Activated T-cell treated with anti-CD3 and anti-CD28 coated beads, Interleukin-2, amount 50 U/mL, for 24 hours (primary cell): ENCODE data around the gene FNDC1.
"Not testable (repeated sequence)": the region's sequence is repeated elsewhere in the genome, so short reads cannot be mapped to it uniquely, and the experiment has no call there.

ENCODE experiments used
- DNase-seq: peaks from one replicate; pipeline ENCODE4 v3.0.0-alpha.2; 2020
- H3K27ac Mint-ChIP-seq: 2 replicates; pipeline ENCODE4 v1.8.0; 2020; ENCODE audit warnings: mild to moderate bottlenecking, mixed read lengths
- H3K27me3 Mint-ChIP-seq: 2 replicates; pipeline ENCODE4 v1.8.0; 2020; ENCODE audit warnings: mixed read lengths
- H3K36me3 Mint-ChIP-seq: 2 replicates; pipeline ENCODE4 v1.8.0; 2020; ENCODE audit warnings: low read depth, mixed read lengths
- H3K4me1 Mint-ChIP-seq: 2 replicates; pipeline ENCODE4 v1.8.0; 2020; ENCODE audit warnings: low read depth, mixed read lengths
- H3K4me3 Mint-ChIP-seq: 2 replicates; pipeline ENCODE4 v1.8.0; 2020; ENCODE audit warnings: mild to moderate bottlenecking, moderate library complexity, mixed read lengths
- H3K9me3 Mint-ChIP-seq: 2 replicates; pipeline ENCODE4 v1.8.0; 2020; ENCODE audit warnings: mixed read lengths

FNDC1 gene

DNA sequence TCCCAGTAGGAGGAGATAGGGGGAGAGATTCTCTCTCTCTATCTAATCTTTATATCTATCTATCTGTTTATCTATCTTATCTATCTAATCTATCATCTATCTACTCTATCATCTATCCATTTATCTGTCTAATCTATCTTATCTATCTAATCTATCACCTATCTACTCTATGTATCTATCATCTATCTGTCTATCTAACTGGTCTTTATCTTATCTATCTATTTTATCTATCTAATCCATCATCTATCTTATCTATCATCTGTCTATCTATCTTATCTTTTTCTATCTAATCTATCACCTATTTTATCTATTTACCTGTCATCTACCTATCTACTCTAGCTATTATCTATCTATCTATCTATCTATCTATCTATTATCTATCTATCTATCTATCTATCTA, 109.4 kb downstream of the FNDC1 start:
- peaks cover 21% of the 10 kb centered on the region for H3K27me3 Mint-ChIP-seq
- H3K4me3 Mint-ChIP-seq = no peak overlapping the region
- no peaks in the 10 kb centered on the region for H3K4me1 Mint-ChIP-seq
- no peaks in the 10 kb centered on the region for H3K9me3 Mint-ChIP-seq
- H3K27ac Mint-ChIP-seq = no peak overlapping the region
- no peak for DNase-seq
- no peaks in the 10 kb centered on the region for H3K36me3 Mint-ChIP-seq

DNA sequence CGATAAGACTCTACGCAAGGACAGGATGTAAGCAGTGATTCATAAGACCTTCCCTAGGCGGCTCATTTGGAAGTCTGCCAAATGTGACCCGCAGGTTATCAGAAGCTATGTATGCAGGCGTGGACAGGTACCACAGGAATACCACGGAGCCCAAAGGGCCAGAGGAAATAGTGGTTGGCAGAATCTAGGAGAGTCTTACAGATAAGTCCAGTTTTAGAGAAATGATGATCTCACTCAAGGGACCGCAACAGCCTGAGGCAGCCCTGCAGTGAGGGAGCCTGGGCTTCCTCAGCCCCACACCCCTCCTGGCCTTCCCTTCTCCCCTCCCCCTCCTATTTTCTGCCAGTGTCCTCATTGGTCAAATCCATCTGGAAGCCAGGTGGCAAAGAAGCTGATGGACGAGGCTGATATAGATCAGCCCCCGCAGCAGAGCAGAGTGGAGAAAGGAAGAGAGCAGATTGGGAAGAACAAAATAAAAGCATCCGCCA, 110.6 kb downstream of the FNDC1 start:
- DNase-seq = no peak
- no peaks in the 10 kb centered on the region for H3K9me3 Mint-ChIP-seq
- H3K27ac Mint-ChIP-seq = no peak overlapping the region
- H3K36me3 Mint-ChIP-seq = no peaks in the 10 kb centered on the region
- peaks cover 17% of the 10 kb centered on the region for H3K27me3 Mint-ChIP-seq
- no peaks in the 10 kb centered on the region for H3K4me1 Mint-ChIP-seq
- H3K4me3 Mint-ChIP-seq = no peak overlapping the region

DNA sequence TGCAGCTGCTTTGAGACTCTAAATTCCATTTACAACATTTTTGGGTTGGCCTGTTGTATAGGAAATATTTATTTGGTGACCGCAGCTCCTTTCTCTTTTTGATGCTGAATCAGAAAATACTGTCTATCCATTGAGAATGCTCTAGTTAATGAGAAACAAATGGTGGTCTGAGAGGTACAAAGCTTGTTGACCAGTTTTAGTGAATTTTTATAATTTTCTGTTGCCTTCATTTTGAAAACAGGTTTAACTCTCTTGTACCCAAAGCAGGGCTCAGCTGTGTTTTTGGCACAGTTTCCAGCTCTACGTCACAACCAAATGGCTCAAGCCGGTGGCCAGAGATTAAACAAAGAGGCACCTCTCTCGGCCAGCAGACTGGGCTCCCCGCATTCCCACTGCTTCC, 113.2 kb downstream of the FNDC1 start:
- Mint-ChIP-seq H3K27me3 (peaks cover 8% of the 10 kb centered on the region), H3K4me3 (no peak overlapping the region), H3K9me3 (peaks cover 2% of the 10 kb centered on the region), H3K36me3 (no peaks in the 10 kb centered on the region), H3K27ac (no peak overlapping the region), H3K4me1 (no peaks in the 10 kb centered on the region)
- no peak for DNase-seq

DNA sequence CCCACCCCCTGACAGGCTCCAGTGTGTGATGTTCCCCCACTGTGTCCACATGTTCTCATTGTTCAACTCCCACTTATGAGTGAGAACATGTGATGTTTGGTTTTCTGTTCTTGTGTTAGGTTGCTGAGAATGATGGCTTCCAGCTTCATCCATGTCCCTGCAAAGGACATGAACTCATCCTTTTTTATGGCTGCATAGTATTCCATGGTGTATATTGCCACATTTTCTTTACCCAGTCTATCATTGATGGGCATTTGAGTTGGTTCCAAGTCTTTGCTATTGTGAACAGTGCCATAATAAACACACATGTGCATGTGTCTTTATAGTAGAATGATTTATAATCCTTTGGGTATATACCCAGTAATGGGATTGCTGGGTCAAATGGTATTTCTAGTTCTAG, 115.5 kb downstream of the FNDC1 start:
- peaks cover 25% of the 10 kb centered on the region for H3K27me3 Mint-ChIP-seq
- not testable (repeated sequence) for DNase-seq, H3K36me3 Mint-ChIP-seq, H3K9me3 Mint-ChIP-seq, H3K4me3 Mint-ChIP-seq, H3K4me1 Mint-ChIP-seq, H3K27ac Mint-ChIP-seq

DNA sequence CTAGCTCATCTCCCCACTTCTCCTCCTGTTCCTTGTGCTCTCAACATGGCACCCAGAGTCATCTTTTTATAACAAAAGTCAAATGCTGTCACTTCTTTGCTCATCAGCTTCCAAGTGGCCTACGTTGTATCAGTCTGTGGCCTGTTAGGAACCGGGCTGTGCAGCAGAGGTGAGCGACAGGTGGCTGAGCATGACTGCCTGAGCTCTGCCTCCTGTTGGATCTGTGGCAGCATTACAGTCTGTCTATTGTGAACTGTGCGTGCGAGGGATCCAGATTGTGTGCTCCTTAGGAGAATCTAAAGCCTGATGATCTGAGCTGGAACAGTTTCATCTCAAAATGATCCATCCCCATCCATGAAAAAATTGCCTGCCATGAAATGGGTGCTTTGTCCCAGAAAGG, 129.6 kb downstream of the FNDC1 start:
- Mint-ChIP-seq H3K4me3 (no peak overlapping the region), H3K4me1 (no peaks in the 10 kb centered on the region), H3K27me3 (peaks cover 45% of the 10 kb centered on the region), H3K27ac (no peak overlapping the region), H3K9me3 (no peaks in the 10 kb centered on the region), H3K36me3 (no peaks in the 10 kb centered on the region)
- DNase-seq = no peak

DNA sequence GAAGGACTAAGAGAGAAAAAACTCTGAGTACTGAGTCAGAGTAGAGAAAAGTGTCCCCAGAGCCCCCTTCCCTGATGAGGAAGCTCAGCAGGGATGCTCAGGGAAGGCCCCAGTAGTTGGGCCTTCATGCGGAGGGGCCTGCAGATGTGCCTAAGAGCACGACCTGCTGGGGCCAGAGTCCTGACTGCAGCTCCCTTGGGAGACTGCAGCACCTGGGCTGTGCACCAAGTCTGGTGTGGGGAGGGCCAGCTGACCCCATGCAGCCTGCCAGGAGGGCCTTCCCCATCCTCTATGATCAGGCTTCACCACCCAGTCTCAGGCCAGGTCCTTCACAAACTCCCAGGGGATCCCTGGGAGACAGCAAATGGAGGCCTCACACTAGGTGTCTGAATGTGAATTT, 130.4 kb downstream of the FNDC1 start:
- Mint-ChIP-seq H3K4me3 (no peak overlapping the region), H3K27ac (no peak overlapping the region), H3K9me3 (no peaks in the 10 kb centered on the region), H3K36me3 (no peaks in the 10 kb centered on the region), H3K4me1 (no peaks in the 10 kb centered on the region), H3K27me3 (peaks cover 51% of the 10 kb centered on the region)
- DNase-seq = no peak

DNA sequence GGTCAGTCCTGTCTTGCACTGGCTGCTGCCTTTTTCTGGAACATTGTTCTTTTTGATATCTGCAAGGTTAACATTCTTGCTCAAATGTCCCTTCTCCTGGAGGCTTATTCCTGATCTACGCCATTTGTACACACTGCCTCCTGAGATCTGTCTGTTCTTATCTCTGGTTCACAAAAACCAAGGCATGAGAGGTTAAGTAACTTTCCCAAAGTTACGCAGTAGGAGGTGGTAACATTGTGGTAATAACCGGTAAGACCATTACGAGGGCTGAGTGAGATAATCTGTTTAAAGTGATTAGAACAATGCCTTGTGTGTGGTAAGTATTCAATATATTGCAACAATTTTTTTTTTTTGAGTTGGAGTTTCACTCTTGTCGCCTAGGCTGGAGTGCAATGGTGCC, 132.1 kb downstream of the FNDC1 start:
- Mint-ChIP-seq H3K4me3 (no peak overlapping the region), H3K27me3 (peaks cover 38% of the 10 kb centered on the region), H3K36me3 (no peaks in the 10 kb centered on the region), H3K9me3 (no peaks in the 10 kb centered on the region), H3K4me1 (no peaks in the 10 kb centered on the region), H3K27ac (no peak overlapping the region)
- DNase-seq = no peak

DNA sequence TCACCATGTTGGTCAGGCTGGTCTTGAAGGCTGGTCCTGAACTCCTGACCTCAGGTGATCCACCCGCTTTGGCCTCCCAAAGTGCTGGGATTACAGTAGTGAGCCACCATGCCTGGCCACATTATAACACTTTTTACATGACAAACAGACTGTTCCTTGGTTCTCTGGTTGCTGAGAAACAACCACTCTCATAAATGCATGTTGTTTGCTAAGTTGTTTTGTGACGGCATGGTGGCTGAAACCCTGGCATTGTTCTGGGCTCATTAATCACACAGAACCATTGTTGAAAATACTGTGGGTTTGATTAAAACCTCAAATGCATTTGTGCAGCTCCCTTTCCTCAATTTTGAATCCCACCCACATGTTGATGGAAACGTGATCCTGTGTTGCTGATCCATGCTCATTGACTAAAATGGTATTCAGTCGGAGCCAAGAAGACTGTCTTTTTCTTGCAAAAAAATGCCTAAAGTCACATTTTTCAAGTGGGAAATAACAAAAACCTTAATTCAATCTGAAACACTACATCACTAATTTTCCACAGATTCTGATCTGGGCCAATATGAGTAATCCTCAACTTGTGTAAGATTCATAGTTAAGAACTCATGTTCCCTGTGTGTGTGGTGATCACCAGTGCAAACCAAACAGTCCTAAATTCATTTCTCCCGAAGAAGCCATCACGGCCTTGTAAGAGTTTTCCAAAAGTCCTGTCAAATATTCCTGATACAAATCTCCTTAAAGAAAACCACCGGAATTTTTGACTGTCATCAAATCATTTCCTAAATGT, 132.8 kb downstream of the FNDC1 start:
- no peaks in the 10 kb centered on the region for H3K9me3 Mint-ChIP-seq
- no peak overlapping the region for H3K27ac Mint-ChIP-seq
- H3K4me3 Mint-ChIP-seq = no peak overlapping the region
- H3K4me1 Mint-ChIP-seq = no peaks in the 10 kb centered on the region
- no peaks in the 10 kb centered on the region for H3K36me3 Mint-ChIP-seq
- H3K27me3 Mint-ChIP-seq = peaks cover 34% of the 10 kb centered on the region
- DNase-seq = no peak

DNA sequence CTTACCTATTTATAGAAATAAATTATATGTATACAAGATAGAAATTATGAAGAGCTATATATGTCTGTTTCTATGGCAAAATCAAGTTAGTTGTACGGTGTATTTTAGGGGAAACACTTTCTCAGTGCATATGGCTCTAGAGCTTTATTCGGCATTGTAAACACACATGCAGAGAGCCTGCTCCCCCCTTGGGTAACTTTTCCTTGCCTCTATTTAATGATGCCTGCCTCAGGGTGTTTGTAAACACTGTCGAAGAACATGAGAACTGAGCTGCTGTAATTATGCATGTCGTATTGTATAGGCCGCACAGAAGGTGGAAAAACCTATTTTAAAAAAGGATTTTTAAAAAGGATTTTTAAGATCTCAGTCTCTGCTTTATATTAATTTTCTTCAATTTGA, 133.4 kb downstream of the FNDC1 start:
- H3K4me3 Mint-ChIP-seq = no peak overlapping the region
- no peak for DNase-seq
- H3K4me1 Mint-ChIP-seq = no peaks in the 10 kb centered on the region
- H3K27ac Mint-ChIP-seq = no peak overlapping the region
- H3K36me3 Mint-ChIP-seq = no peaks in the 10 kb centered on the region
- H3K9me3 Mint-ChIP-seq = no peaks in the 10 kb centered on the region
- H3K27me3 Mint-ChIP-seq = peaks cover 29% of the 10 kb centered on the region

DNA sequence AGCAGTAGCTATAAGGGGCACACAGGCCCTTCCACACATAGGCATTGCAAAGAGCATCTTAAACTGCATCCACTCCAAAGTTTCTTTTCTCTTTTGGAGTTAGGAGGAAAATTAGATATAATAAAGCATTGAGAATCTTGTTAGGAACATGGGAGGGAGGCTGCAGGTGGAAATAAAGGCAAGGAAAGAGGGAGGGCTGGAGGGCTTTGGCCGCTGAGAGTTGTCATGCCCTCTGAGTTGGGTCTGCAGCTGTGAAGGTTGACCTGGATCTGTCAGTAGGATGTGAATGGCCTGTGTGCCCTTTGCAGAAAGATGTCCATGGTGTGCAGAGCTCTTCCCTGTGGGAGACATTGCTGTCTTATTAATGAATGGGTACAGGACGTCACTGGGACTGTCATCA, 134.0 kb downstream of the FNDC1 start:
- Mint-ChIP-seq H3K27ac (no peak overlapping the region), H3K4me3 (no peak overlapping the region), H3K9me3 (no peaks in the 10 kb centered on the region), H3K27me3 (peaks cover 24% of the 10 kb centered on the region), H3K4me1 (no peaks in the 10 kb centered on the region), H3K36me3 (no peaks in the 10 kb centered on the region)
- no peak for DNase-seq

DNA sequence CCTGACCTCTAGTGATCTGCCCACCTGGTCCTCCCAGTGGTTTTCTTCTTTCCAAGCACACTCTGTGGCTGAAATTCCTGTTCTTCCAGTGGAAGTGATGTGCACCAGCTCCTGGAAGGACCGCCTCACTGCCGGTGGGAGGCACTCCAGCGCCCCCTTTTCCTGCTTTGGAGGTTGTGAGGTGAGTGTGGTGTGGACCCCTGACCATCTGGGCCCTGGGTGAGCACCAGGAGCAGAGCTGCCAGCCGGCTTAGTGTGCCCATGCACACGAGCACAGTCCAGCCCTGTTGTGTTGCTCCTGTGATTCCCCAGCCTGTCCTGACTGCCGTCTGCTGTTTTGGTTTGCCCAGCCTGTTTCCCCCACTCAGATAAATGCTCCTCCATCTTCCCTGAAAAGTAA, 134.6 kb downstream of the FNDC1 start:
- H3K4me1 Mint-ChIP-seq = no peaks in the 10 kb centered on the region
- peaks cover 20% of the 10 kb centered on the region for H3K27me3 Mint-ChIP-seq
- no peaks in the 10 kb centered on the region for H3K36me3 Mint-ChIP-seq
- H3K27ac Mint-ChIP-seq = no peak overlapping the region
- H3K9me3 Mint-ChIP-seq = no peaks in the 10 kb centered on the region
- no peak overlapping the region for H3K4me3 Mint-ChIP-seq
- no peak for DNase-seq

DNA sequence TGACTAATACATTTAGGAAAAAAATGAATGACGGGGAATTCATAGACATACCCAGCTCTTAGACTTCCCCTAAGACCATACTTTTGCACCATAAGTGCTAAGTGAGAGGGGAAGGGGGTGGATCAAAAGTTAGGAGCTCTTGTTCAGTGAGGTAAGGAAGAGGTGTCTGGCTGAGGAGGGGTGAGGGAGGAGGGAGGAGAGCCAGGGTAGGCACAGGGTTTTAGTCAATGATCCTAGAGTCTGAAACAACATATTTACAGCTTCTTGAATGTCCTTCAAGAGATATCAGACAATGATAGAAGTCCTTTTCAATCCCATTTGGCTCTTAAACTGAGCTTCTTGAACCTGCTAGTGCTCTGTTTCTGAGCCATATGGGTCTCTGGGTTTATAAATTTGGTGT, 135.4 kb downstream of the FNDC1 start:
- no peak for DNase-seq
- H3K4me1 Mint-ChIP-seq = no peaks in the 10 kb centered on the region
- H3K36me3 Mint-ChIP-seq = no peaks in the 10 kb centered on the region
- no peak overlapping the region for H3K4me3 Mint-ChIP-seq
- no peaks in the 10 kb centered on the region for H3K9me3 Mint-ChIP-seq
- peaks cover 14% of the 10 kb centered on the region for H3K27me3 Mint-ChIP-seq
- no peak overlapping the region for H3K27ac Mint-ChIP-seq

DNA sequence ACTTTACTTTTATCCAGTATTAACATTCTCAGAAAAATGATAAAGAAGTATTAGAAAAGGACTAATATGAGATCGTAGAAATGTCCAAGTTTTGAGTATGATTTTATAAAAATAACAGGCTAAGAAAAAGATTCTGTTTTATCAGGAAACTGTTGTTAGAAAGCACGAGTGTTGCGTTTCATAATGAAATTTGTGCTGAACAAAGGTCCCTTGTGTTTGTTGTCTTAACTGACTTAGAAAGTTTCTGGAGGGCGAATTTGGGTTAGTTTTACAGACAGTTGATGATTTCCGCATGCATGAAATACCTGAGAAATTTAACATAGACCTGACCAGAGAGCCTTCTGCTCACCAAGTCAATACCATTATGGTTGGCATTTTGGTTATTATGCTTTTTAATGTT, 136.0 kb downstream of the FNDC1 start:
- H3K36me3 Mint-ChIP-seq = no peaks in the 10 kb centered on the region
- H3K9me3 Mint-ChIP-seq = no peaks in the 10 kb centered on the region
- no peak overlapping the region for H3K4me3 Mint-ChIP-seq
- no peak for DNase-seq
- H3K27ac Mint-ChIP-seq = no peak overlapping the region
- no peaks in the 10 kb centered on the region for H3K4me1 Mint-ChIP-seq
- H3K27me3 Mint-ChIP-seq = peaks cover 14% of the 10 kb centered on the region

DNA sequence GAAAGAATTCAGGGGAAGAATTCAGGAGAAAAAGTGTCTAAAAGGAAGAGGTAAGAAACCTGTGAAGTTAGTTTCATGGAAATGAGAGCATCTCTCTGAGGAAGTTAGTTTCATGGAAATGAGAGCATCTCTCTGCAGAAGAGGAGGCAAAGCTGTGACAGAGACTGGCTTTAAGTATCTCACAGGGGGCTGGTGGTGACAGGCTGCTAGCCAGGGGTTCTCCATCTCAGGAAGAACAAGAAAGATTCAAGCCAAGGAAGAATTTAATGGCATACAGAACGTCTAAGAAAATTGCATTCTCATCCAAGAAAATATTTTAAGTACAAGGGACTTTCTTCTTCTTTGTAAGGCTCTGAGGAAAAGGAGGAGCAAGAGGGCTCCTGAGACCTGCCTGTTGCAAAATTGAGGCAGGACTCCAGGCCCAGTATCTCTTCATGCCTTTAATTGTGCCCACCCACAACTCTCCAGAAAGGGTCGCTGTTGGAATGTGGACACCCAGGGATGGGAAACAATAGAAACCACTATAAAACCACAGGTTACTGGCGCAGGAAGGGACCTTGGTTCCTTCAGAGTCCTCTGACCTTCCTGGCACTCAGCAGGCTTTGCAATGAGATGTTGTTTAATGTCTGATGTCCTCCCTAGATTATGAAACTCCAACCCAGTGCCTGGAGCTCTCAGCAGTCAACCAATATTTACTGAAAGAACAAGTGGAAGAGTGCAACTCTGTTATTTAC, 136.8 kb downstream of the FNDC1 start:
- Mint-ChIP-seq H3K9me3 (no peaks in the 10 kb centered on the region), H3K27ac (no peak overlapping the region), H3K4me3 (no peak overlapping the region), H3K36me3 (no peaks in the 10 kb centered on the region), H3K27me3 (peaks cover 12% of the 10 kb centered on the region), H3K4me1 (no peaks in the 10 kb centered on the region)
- DNase-seq = no peak

DNA sequence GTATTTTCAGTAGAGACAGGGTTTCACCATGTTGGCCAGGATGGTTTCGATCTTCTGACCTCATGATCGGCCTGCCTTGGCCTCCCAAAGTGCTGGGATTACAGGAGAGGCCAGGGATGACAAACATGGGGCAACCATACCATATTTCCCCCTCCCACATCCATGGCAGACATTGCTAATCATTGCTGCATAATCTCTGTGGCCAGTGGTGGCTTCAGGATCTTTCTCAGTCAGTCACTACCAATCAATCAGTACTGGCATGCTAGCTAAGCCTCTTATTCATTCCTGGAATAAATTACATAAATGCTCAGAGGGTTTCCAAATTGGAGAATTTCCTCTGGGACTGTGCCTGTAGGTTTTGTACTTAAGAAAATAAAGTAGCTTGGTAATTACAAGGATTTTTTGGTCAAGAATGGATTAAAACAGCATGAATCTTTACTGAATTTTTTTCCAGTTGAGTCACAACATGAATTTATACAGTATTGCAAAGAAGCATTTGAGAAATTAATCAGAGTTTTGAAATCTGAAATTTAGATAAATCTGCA, 138.1 kb downstream of the FNDC1 start:
- Mint-ChIP-seq H3K9me3 (no peaks in the 10 kb centered on the region), H3K4me1 (no peaks in the 10 kb centered on the region), H3K27ac (no peak overlapping the region), H3K27me3 (peaks cover 6% of the 10 kb centered on the region), H3K4me3 (no peak overlapping the region), H3K36me3 (no peaks in the 10 kb centered on the region)
- DNase-seq = no peak
